Jurkat, Clone E6-1 (cell line): ENCODE data around the gene MLXIP.
"Not testable (repeated sequence)": the region's sequence is repeated elsewhere in the genome, so short reads cannot be mapped to it uniquely, and the experiment has no call there.

Experiments used
- DNase-seq: peaks from one replicate; pipeline ENCODE4 v3.0.0-alpha.2; 2011; ENCODE audit warnings: low read depth, low spot score
- H3K4me3 ChIP-seq: 2 replicates; pipeline ENCODE4 v1.5.1; 2011; ENCODE audit warnings: mild to moderate bottlenecking, low read length, control low read depth, moderate library complexity

Gene MLXIP

GRCh38 chr12:122051231-122051876 is 27.2 kb upstream of the MLXIP start:
- H3K4me3 ChIP-seq, result no peak overlapping the region
- DNase-seq, result no peak

- H3K4me3 ChIP-seq, result no peak overlapping the region
- no peak for DNase-seq
These were observed 26.3 kb upstream of the MLXIP start for GRCh38 chr12:122052285-122052684.

- DNase-seq, result no peak
- no peak overlapping the region for H3K4me3 ChIP-seq
These were observed 23.6 kb upstream of the MLXIP start for GRCh38 chr12:122054842-122055520.

- not testable (repeated sequence) for DNase-seq
These were observed 22.1 kb upstream of the MLXIP start for GRCh38 chr12:122056406-122056805.

GRCh38 chr12:122057007-122057735 is 21.4 kb upstream of the MLXIP start:
- DNase-seq, result no peak

More at GRCh38 chr12:122056406-122056805, 22.1 kb upstream of the MLXIP start:
- not testable (repeated sequence) for H3K4me3 ChIP-seq

GRCh38 chr12:122057769-122058168 is 20.8 kb upstream of the MLXIP start:
- no peak for DNase-seq
- no peak overlapping the region for H3K4me3 ChIP-seq

More at GRCh38 chr12:122057007-122057735, 21.4 kb upstream of the MLXIP start:
- H3K4me3 ChIP-seq, result no peak overlapping the region

GRCh38 chr12:122058549-122059149 is 19.9 kb upstream of the MLXIP start:
- no peak overlapping the region for H3K4me3 ChIP-seq
- DNase-seq, result no peak

- no peak for DNase-seq
These were observed 19.2 kb upstream of the MLXIP start for GRCh38 chr12:122059203-122059960.

GRCh38 chr12:122060081-122060501 is 18.5 kb upstream of the MLXIP start:
- no peak for DNase-seq
- H3K4me3 ChIP-seq, result no peak overlapping the region

More at GRCh38 chr12:122059203-122059960, 19.2 kb upstream of the MLXIP start:
- H3K4me3 ChIP-seq, result no peak overlapping the region

- H3K4me3 ChIP-seq, result no peak overlapping the region
- DNase-seq, result no peak
These were observed 17.3 kb upstream of the MLXIP start for GRCh38 chr12:122061253-122061652.

GRCh38 chr12:122062832-122063693 is 15.5 kb upstream of the MLXIP start:
- DNase-seq, result no peak
- H3K4me3 ChIP-seq, result no peak overlapping the region; the same call in 1 of the 2 replicates

- no peak for DNase-seq
- H3K4me3 ChIP-seq, result peak overlapping the region; percentile 2
These were observed 14.9 kb upstream of the MLXIP start for GRCh38 chr12:122063694-122064024.

GRCh38 chr12:122064025-122064777 is 14.4 kb upstream of the MLXIP start:
- DNase-seq, result peak; percentile 96
- H3K4me3 ChIP-seq, result peak overlapping the region; percentile 59

- DNase-seq, result peak; percentile 71
- H3K4me3 ChIP-seq, result peak overlapping the region; percentile 59
These were observed 13.6 kb upstream of the MLXIP start for GRCh38 chr12:122064780-122065588.

- no peak for DNase-seq
- H3K4me3 ChIP-seq, result peak overlapping the region; percentile 25
These were observed 11.0 kb upstream of the MLXIP start for GRCh38 chr12:122067548-122067947.

GRCh38 chr12:122067966-122068365 is 10.6 kb upstream of the MLXIP start:
- DNase-seq, result peak; percentile 85
- peak overlapping the region; percentile 25 for H3K4me3 ChIP-seq
